Activated T-helper 9 cell treated with anti-CD3 and anti-CD28 coated beads, Interleukin-2, amount 50 U/mL, for 16 hours (primary cell): Measurements from ENCODE around the gene FOXD4L6.
"Not testable (repeated sequence)": the region's sequence is repeated elsewhere in the genome, so short reads cannot be mapped to it uniquely, and the experiment has no call there.

Experiments
- DNase-seq: peaks from one replicate; pipeline ENCODE4 v3.0.0-alpha.2; 2020; ENCODE audit warnings: low read depth

Gene FOXD4L6

GRCh38 chr9:41128581-41128980, at the start of gene FOXD4L6:
Gene FOXD4L6, minus strand, starts transcription at chr9:41128681. Its CDS starts 298 bp downstream, at chr9:41128383.
- not testable (repeated sequence) for DNase-seq

GRCh38 chr9:41174994-41175393, 46.5 kb upstream of the FOXD4L6 start:
- not testable (repeated sequence) for DNase-seq

GRCh38 chr9:41150116-41150515, 21.6 kb upstream of the FOXD4L6 start:
- not testable (repeated sequence) for DNase-seq

- not testable (repeated sequence) for DNase-seq
Measured at GRCh38 chr9:41141878-41142277, 13.4 kb upstream of the FOXD4L6 start.

GRCh38 chr9:41126746-41127446, 1.6 kb downstream of the FOXD4L6 start:
- not testable (repeated sequence) for DNase-seq

GRCh38 chr9:41125936-41126335, 2.5 kb downstream of the FOXD4L6 start:
- not testable (repeated sequence) for DNase-seq

- not testable (repeated sequence) for DNase-seq
Measured at GRCh38 chr9:41125109-41125658, 3.3 kb downstream of the FOXD4L6 start.

GRCh38 chr9:41124250-41125108, 4.0 kb downstream of the FOXD4L6 start:
- not testable (repeated sequence) for DNase-seq

GRCh38 chr9:41123812-41124211, 4.7 kb downstream of the FOXD4L6 start:
- DNase-seq, result not testable (repeated sequence)

GRCh38 chr9:41123396-41123795, 5.1 kb downstream of the FOXD4L6 start:
- not testable (repeated sequence) for DNase-seq

- not testable (repeated sequence) for DNase-seq
Measured at GRCh38 chr9:41120696-41121095, 7.8 kb downstream of the FOXD4L6 start.

- not testable (repeated sequence) for DNase-seq
Measured at GRCh38 chr9:41119719-41120118, 8.8 kb downstream of the FOXD4L6 start.

- not testable (repeated sequence) for DNase-seq
Measured at GRCh38 chr9:41119311-41119710, 9.2 kb downstream of the FOXD4L6 start.

GRCh38 chr9:41113348-41113747, 15.1 kb downstream of the FOXD4L6 start:
- not testable (repeated sequence) for DNase-seq

- DNase-seq, result not testable (repeated sequence)
Measured at GRCh38 chr9:41111414-41111813, 17.1 kb downstream of the FOXD4L6 start.

GRCh38 chr9:41110913-41111312, 17.6 kb downstream of the FOXD4L6 start:
- not testable (repeated sequence) for DNase-seq

GRCh38 chr9:41109253-41109652, 19.2 kb downstream of the FOXD4L6 start:
- not testable (repeated sequence) for DNase-seq

- not testable (repeated sequence) for DNase-seq
Measured at GRCh38 chr9:41108816-41109215, 19.7 kb downstream of the FOXD4L6 start.

GRCh38 chr9:41106472-41107116, 21.9 kb downstream of the FOXD4L6 start:
- not testable (repeated sequence) for DNase-seq

- not testable (repeated sequence) for DNase-seq
Measured at GRCh38 chr9:41105557-41106253, 22.8 kb downstream of the FOXD4L6 start.

GRCh38 chr9:41104542-41104941, 23.9 kb downstream of the FOXD4L6 start:
- not testable (repeated sequence) for DNase-seq
